CMK (cell line): ENCODE data around the gene TUFT1.
A peak's percentile ranks its signal among the peaks of the same experiment; 100 is the strongest.

Experiments used
- DNase-seq: peaks from one replicate; pipeline ENCODE4 v3.0.0-alpha.2; 2010; ENCODE audit warnings: low read depth

Gene TUFT1, protein sequence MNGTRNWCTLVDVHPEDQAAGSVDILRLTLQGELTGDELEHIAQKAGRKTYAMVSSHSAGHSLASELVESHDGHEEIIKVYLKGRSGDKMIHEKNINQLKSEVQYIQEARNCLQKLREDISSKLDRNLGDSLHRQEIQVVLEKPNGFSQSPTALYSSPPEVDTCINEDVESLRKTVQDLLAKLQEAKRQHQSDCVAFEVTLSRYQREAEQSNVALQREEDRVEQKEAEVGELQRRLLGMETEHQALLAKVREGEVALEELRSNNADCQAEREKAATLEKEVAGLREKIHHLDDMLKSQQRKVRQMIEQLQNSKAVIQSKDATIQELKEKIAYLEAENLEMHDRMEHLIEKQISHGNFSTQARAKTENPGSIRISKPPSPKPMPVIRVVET

DNA sequence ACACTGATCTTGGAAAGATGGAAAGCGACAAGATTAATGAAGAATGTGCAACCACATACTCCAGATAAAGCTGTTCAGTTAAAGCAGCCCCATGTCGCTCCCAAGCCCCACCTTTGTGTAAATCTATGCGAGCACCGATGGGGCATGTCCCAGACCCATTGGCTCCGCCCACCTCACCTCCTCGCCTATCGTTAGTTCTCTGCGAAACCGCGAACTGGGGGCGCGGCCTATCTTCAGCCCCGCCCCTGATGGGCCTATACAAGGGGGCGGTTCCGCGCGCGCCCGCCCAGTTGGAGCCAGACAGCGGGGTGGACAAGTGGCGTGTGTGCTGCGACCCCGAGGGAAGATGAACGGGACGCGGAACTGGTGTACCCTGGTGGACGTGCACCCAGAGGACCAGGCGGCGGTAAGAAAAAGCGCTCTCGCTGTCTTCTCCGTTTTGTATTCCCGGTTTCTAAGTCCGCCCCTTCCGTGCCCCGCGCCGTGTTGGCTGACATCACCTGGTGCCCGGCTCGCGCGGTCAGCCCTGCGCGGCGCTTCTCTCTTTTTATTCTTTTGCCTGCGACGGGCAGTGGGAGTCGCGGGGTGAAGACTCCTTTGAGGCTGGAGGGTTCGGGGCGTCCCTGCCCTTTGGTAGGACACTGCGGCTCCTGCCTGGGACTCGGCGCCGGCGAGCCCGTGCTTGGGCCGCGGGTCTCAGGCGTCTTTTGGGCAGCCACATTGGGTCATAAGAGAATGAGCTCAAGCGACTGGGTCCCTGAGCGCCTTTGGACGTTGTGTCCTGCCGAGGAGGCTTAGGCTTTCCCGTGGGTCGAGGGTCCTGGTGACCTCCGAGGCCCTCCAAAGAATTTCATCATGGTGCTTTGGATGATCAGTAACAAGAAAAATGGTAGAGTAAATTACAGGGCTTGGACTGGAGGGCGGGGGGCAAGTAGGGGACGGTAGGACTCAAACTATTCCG, at the start of gene TUFT1:
Gene TUFT1, plus strand, starts transcription at position 289 of the 961 bp plus-strand sequence. Its CDS starts 58 bp downstream, at position 347.
- DNase-seq, result peak; percentile 81

DNA sequence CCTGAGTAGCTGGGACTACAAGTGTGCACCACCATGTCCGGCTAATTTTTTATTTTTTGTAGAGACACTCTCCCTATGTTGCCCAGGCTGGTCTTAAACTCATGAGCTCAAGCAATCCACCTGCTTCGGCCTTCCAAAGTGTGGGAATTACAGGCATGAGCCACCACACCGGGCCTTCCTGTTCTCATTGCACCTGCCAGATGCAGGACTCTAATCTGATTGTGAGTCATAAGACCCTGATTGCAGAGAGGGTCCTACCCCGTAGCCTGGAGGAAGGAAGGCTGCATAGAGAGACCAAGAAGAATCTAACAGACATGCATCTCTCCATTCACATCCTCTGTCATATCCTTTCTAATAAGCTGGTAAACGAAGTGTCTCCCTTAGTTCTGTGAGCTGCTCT, 48.5 kb upstream of the TUFT1 start:
- no peak for DNase-seq

DNA sequence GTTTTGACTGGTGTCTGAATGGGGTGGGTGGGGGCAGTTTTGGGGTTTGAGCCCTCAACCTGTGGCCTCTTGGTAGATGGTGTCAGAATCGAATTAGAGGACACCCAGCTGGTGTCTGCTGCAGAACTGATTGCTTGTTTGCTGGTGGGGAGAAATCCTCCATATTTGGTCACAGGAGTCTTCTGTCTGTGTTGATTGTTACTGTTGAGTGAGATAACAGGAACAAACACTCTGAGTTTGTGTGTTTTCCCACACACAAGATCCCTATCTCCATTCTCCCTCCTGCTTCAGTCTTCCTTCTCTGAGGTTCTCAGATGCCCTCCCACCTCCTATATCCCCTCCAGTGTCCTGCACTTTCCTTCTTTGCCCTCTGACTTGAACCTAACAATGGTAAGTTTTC, 48.0 kb upstream of the TUFT1 start:
- peak; percentile 64 for DNase-seq

DNA sequence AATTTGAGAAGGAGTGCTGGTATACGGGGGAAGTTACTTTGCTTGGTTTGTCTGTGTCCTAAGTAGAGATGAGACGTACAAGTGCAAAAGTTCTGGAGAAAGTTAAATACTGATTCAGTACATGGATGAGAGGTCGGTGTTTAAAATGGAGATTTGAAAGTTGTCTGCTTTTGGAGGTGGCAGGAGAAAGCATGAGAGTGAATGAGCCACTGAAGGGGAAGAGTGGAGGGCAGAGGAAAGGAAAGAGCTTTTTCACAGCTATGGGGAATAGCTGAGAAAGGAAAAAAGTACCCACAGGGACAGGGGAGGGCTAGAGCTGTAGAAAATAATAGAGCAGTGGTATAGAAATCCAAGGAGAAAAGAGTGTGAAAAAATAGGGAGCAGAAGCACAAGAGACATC, 47.1 kb upstream of the TUFT1 start:
- no peak for DNase-seq

DNA sequence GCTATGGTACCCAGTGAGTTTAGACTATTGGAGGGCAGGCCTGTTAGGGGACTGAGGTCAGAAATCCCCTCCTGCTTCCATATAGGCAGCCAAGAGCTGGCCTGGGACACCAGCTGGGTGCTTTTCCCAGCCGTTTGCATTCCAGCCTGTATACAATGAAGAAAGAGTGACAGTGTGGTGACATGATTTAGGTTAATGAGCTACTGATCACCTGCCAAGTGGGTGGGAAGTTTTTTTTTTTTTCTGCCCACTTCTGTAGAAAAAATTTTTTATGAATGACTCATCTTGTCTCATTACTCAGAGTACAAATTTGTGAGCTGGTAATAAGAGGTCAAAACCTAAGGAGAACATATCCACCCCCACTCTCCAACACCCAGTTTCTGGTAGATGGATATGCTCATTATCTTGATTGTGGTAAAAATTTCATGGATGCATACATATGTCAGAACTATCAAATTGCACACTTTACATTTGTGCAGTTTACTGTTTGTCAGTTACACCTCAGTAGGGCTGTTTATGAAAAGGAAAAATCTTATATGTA, 45.3 kb upstream of the TUFT1 start:
- DNase-seq, result no peak

DNA sequence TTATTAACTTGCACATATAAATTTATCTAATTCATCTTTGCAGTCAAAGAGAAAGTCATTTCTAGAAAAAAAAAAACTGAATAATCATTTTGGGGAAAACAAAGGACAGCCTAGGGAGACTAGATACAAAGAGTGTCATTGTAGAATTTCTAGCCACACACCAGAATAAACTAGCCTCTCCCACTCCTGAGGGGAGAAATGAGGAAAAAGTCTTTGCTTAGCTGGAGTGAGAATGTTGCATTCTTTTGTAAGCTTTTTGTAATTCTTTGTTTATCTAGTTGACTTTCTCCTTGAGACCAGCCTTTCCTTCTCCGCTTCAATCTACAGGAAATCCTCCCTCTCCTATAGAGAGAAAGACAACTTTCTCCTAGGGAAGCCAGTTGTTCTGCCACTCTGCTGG, 44.8 kb upstream of the TUFT1 start:
- no peak for DNase-seq

DNA sequence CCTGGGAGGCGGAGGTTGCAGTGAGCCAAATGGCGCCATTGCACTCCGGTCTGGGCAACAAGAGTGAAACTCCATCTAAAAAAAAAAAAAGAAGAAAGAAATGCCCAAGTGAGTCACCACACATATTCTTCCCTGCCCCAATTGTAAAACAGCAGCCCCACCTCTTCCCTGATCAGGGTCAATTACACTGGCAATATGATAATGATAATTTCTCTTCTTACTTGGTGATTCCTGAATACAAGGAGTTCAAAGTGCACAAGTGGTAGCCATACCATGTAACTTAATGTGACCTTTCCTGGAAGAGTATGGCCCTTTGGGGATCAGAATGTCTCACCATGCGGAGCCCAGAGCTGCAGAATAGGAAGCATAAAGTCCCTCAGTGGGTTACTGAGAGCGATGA, 40.7 kb upstream of the TUFT1 start:
- no peak for DNase-seq

DNA sequence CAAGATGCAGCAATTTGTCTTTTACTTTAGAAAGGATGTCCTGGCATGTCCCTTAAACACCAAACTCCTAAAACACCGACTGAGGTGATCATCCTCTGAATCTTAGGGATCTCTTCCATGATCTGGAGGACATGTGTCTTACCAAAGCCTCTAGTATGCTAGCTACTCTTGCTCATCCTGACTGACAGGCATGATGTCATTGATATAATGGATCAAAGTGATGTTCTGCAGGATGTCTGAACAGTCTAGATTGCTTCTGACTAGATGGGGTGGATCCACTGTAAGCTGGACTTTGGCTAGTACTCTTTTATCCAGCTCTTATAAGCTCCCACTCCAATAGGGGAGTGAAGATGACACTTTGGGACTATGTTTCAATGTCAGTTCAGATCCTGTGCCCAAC, 40.2 kb upstream of the TUFT1 start:
- no peak for DNase-seq

DNA sequence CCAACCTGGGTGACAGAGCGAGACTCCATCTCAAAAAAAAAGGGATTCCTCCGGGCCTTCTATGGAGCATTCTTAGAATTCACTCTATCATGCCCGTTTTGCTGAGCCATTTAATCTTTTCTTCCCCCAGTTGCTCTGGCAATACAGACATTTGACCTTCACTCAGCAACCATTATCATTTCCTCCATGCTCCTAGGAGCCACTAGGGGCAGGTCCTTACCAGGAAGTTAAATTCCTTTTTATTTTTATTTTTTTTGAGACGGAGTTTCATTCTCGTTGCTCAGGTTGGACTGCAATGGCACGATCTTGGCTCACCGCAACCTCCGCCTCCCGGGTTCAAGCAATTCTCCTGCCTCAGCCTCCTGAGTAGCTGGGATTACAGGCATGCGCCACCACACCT, 38.6 kb upstream of the TUFT1 start:
- no peak for DNase-seq

DNA sequence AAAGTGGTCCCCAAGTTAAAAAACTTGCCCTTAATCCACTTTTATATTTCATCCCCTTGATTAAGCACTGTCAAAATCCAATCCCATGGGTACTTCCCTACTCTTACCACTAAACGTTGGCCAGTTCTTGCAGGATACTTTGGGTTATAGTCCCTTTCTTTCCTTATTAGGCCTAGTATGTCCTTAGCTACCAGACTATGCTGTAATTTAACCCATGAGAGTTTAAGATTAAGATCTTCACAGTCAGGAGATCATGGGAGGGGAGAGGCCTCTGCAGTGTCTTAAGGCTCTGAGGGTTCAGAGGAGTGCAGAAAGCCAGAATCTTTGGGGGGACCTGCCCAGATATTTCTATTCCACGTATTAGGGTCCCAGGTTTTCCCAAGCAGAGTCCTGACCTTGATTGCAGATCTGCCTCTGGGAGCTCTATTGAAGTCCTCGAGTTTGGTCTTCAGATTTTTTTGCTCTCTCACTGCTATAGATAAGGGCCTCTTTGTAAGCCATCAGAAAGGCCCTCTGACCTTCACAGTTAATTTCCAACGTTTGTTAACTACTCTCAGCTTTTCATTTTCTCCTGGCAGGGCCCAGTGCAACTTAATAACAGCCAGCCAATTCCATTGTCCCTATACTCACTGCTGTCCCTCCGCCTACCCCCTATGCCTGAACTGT, 37.9 kb upstream of the TUFT1 start:
- no peak for DNase-seq

DNA sequence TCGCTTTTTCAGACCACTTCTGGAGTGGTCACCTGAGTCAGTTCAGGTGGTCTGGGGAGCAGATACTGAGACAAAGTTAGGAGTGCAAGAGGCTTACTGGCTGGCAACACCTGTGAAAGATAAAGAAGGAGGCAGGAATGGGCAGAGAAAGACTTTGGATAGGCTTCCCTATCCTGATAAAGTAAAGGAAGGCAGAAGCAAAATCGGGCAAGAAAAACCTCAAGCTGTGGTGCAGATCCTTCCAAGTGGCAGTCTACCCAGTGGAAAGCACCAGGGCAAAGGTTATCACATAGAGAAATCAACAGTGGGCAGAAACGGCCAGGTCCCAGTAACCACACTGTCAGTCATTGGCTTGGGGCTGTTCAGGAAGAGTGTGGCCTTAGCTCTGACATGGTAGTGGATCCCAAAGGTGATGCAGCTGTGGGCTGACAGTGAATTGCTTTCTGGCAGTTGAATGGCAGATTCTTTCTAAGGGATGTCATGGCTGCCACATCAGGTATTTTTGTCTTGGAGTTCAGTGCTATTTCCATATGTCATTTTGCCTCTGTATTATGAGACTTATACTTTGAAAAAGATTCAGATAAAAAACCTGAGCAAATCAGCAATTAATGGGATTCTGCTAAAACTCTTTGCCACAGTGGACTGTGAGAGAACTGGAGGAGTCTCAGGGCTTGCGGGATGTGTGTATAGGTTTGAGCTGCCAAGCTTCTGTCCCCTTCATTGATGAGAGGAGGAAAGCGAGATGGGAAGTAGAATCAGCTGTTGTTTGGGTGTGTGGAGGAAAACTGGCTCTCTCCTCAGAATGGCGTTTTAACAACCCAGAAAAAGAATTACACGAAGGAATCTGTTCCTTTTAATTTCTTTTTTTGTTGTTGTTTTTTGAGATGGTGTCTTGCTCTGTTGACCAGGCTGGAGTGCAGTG, 37.0 kb upstream of the TUFT1 start:
- no peak for DNase-seq

DNA sequence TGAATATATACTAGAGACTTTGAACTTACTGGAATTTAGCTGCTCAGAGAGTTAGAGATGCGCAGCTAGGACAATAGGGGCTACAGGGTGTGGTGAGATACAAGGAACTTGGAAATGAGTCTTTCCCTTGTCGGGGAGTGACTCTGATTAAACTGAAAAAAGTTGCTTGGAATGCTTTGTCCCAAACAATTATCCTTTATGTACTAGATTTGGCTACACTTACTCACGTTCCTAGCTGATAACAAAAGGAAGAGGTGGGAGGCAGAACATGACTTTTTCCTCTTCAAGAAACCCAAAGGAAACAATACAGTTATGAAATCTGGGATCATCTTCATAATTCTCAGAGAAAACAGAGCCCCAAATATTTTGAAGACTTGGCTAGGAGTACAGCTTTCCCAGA, 35.9 kb upstream of the TUFT1 start:
- no peak for DNase-seq

DNA sequence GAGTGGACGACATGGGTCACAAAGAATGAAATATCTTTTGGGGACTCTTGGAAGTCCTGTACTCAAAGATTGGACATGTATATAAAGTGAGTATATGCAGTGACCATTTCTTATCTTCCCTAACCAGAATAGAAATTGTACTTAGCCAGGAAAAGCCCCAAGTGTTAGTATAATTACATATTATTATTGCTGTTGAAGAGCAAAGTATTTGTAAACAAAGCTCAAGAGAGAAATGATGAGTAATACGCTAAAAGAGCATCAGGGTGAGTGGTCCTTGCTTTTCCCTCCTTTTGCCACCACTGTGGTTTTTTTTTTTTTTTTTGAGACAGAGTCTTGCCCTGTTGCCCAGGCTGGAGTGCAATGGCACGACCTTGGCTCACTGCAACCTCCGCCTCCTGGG, 35.4 kb upstream of the TUFT1 start:
- DNase-seq, result no peak

DNA sequence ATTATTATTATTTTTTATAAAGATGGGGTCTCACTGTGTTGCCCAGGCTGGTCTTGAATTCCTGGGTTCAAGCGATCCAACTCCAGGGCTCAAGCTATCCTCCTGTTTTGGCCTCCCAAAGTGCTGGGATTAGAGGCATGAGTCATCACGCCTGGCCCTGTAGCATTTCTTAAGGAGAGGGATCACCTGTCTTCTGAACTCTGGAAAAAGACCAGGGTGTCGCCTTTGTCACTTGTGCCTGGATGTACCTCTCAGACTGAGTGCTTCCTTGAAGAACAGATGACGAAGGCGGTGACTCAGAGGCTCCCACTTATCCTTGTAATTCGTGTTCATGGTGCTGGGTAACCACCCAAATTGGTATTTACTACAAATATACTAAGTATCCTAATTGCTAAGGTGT, 31.3 kb upstream of the TUFT1 start:
- no peak for DNase-seq

DNA sequence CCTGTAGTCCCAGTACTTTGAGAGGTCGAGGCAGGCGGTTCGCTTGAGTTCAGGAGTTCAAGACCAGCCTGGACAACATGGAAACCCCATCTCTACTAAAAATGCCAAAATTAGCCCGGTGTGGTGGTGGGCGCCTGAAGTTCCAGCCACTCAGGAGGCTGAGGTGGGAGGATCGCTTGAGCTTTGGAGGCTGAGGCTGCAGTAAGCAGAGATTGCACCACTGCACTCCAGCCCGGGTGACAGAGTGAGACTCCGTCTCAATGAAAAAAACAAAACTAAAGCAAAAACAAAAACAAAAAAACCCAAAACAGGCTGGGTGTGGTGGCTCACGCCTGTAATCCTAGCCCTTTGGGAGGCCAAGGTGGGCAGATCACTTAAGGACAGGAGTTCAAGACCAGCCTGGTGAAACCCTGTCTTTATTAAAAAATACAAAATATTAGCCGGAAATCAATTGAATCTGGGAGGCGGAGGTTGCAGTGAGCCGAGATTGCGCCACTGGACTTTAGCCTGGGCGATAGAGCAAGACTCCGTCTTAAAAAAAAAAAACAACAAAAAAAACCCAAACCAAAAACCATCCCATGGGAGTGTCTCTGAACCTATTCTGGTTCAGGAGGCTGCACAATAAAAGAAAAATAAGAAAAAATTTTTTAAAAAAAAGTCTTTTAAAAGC, 30.6 kb upstream of the TUFT1 start:
- DNase-seq, result no peak

DNA sequence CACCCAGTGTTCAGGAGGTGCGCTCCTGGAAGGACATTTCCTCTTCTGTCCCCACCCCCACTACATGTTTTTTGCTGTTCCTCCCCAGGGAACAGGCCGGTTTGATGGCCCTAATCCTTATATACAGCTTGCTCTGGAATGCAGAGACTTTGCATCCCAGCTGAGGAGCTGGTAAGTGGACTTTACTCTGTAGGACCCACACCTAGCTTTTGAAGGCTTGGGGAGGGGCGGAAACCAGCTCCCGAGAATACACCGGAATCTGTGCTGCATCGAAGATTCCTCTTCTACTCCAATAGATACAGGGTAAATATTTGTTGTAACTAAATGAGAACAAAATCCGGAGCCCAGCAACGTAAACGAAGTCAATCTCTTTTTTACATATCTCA, 30.1 kb upstream of the TUFT1 start:
- no peak for DNase-seq

DNA sequence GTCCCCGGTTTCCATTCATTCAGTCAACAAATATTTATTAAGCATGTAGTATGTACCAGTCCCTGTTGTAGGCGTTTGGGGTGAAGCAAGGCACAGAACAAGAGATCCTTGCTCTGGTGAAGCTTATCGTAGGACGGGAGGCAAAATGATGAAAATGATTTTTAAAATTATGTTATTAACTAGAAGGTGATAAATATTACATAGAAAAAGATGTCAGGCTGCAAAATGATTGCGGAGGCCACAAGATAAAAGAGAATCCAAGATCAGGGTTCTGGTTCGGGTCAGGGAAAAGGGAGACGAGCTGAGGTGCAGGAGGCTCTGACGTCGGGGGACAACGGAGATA, 29.5 kb upstream of the TUFT1 start:
- no peak for DNase-seq

DNA sequence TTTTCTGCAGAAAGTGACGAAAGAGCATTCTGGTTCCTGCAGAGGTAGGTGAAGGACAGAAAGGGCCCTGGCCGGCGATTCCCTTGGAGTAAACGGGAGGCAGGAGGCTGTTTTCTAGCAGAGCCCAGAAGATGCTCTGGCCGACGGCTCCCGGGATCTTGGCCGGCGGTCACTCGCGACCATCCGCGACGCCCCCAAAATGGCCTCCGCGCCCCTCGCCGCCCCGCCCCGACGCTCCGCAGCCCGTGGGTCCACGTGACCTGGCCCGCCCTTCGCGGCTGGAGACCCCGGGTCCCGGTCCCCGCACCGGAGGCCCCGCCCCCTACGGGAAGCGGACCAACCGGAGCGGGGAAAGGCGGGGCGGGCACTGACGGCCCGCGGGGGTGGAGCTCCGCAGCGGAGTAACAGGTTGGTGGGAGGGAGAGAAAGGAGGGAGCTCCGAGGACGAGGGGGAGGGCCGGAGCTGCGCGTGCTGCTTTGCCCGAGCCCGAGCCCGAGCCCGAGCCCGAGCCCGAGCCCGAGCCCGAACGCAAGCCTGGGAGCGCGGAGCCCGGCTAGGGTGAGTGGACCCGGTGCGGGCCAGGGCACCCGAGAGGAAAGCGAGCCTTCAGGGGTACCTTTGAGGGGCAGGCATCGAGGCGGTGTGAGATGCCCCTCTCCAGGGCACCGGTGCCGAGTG, 29.0 kb upstream of the TUFT1 start, which contains the start of gene CGN:
Gene CGN, plus strand, starts transcription at position 431 of the 679 bp plus-strand sequence. CDS start 7,133 bp downstream, outside the sequence.
- DNase-seq, result peak; percentile 60

DNA sequence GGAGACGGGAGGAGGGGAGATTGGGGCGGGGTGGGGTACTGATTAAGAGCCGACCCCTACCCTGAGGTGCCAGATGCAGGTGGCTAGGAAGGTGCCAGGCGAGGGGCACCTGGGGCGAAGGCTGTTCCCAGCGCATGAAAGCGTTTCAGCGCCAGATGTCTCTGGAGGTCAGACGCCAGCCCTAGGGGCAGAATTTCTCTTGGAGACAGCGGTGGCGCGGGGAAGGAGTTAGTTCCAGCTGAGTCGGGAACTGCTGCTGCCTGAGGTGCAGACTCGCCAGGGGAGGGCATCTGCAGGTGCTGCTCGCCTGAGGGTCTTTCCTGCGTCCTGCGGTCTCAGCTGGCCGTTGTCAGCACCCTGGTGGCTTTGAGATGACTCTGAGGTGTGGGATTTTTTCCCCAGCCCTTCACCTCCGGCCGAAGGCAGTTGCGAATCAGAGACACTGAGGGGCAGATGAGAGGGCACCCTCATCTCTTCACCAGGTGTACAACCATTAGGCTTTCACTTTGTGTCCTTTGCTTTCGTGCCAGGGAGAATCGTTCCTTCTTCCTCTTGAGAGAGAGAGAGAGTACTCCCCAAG, 28.4 kb upstream of the TUFT1 start:
- DNase-seq, result no peak

DNA sequence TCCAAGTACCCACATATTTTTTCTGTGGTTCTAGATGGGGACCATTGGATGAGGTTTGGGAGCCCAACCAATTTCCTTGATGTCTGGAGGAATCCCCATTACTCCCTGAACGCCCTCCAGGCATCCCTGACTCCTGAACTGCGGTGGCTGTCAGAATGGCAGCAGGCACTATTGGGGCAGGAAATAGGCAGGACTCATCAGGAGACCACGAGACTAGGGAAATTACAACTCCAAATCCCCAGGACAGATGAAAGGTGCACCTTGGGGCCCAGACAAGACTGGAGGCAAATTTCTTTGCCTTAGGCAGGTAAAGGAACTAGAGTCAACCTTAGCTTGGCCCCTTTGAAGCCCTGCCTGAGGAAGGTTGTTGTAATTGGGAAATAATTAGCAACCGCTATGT, 27.8 kb upstream of the TUFT1 start:
- DNase-seq, result no peak
